ENCODE measurements around the gene SCNN1A. TPM values are rescaled to one million over a fixed set of nuclear protein-coding genes. Genes with fewer than 3 reads are reported as not detected.

SCNN1A gene
- total RNA-seq, 1 experiment from 2014 or later: 111 TPM

DNA sequence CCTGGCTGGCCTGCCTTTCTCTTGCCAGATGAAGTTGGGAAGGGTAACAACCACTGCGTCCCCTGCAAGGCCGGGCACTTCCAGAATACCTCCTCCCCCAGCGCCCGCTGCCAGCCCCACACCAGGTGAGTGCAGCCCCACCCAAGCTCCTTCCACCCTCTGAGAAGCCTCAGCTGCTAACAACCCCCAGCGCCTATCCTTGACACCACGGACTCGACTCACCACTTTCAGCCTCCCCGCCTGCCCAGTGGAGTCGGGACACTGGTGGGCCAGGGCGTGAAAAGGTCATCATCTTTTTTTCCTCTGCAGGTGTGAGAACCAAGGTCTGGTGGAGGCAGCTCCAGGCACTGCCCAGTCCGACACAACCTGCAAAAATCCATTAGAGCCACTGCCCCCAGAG is 10.7 kb upstream of the SCNN1A start:
- Histone ChIP-seq H3K18ac (ENCODE audit: insufficient read length, low read depth, low read length) (no peak overlapping the region), H4K20me1 (ENCODE audit: control insufficient read depth, insufficient read depth, insufficient read length) (no peaks in the 10 kb centered on the region), H3K14ac (ENCODE audit: insufficient read depth, low read length) (no peak overlapping the region), H2BK120ac (ENCODE audit: low read depth, low read length, poor library complexity, severe bottlenecking) (no peak overlapping the region), H3K27ac (ENCODE audit: insufficient read length, low read depth, low read length) (no peak overlapping the region), H3K4me1 (ENCODE audit: insufficient read depth, low read length) (peaks cover 5% of the 10 kb centered on the region), H3K9me3 (ENCODE audit: control insufficient read depth, low read depth, low read length) (no peaks in the 10 kb centered on the region), H4K8ac (replicated peaks; ENCODE audit: insufficient read length, low read depth, low read length) (no peak overlapping the region), H2BK5ac (ENCODE audit: insufficient read length, low read length) (no peak overlapping the region), H2BK20ac (ENCODE audit: low read depth, low read length, poor library complexity, severe bottlenecking) (no peak overlapping the region), H3K27me3 (ENCODE audit: insufficient read depth, low read length) (no peaks in the 10 kb centered on the region; the same call in 1 of the 2 replicates), H3K79me2 (ENCODE audit: insufficient read depth, low read length) (no peaks in the 10 kb centered on the region), H3K79me1 (ENCODE audit: insufficient read depth, low read depth, low read length, poor library complexity, severe bottlenecking) (no peaks in the 10 kb centered on the region), H3K56ac (ENCODE audit: insufficient read length, low read depth, low read length) (no peak overlapping the region), H2BK12ac (ENCODE audit: insufficient read length, low read depth, low read length) (no peak overlapping the region), H2AK5ac (ENCODE audit: insufficient read length, low read length) (no peak overlapping the region), H3K4ac (ENCODE audit: low read depth, low read length) (no peak overlapping the region), H3K9ac (ENCODE audit: extremely low read depth, insufficient read length, low read length) (no peak overlapping the region), H3T11ph (ENCODE audit: low read length) (no peak overlapping the region), H4K5ac (ENCODE audit: insufficient read length, low read depth, low read length) (no peak overlapping the region), H2BK15ac (ENCODE audit: low read depth, low read length) (no peak overlapping the region), H4K91ac (ENCODE audit: insufficient read length, low read depth, low read length) (no peak overlapping the region), H3K23ac (ENCODE audit: insufficient read length, low read depth, low read length) (no peak overlapping the region), H3K23me2 (ENCODE audit: insufficient read length, low read depth, low read length, poor library complexity, severe bottlenecking) (no peaks in the 10 kb centered on the region), H2AFZ (ENCODE audit: low read length) (no peak overlapping the region), H3K4me2 (ENCODE audit: insufficient read depth, insufficient read length, low read length) (no peak overlapping the region)
- peak overlapping the region in 1 of 3 experiments; percentile 43; a peak in 2 of 7 replicates for H3K27ac Mint-ChIP-seq
- H3K9me3 Mint-ChIP-seq: no peaks in the 10 kb centered on the region; a peak in 2 of 5 replicates
- peaks cover 34% of the 10 kb centered on the region for H3K27me3 Mint-ChIP-seq (ENCODE audit: low read depth)
- no peaks in the 10 kb centered on the region for H3K36me3 Mint-ChIP-seq (ENCODE audit: insufficient read depth in 1 of 3, low read depth in 3 of 3)
- TF ChIP-seq, protein P1, sequence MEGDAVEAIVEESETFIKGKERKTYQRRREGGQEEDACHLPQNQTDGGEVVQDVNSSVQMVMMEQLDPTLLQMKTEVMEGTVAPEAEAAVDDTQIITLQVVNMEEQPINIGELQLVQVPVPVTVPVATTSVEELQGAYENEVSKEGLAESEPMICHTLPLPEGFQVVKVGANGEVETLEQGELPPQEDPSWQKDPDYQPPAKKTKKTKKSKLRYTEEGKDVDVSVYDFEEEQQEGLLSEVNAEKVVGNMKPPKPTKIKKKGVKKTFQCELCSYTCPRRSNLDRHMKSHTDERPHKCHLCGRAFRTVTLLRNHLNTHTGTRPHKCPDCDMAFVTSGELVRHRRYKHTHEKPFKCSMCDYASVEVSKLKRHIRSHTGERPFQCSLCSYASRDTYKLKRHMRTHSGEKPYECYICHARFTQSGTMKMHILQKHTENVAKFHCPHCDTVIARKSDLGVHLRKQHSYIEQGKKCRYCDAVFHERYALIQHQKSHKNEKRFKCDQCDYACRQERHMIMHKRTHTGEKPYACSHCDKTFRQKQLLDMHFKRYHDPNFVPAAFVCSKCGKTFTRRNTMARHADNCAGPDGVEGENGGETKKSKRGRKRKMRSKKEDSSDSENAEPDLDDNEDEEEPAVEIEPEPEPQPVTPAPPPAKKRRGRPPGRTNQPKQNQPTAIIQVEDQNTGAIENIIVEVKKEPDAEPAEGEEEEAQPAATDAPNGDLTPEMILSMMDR (conservative IDR thresholded peaks at IDR 0.05): no peak
- peaks cover 45 to 50% of the 10 kb centered on the region in 2 experiments for H3K4me1 Mint-ChIP-seq
- H3K4me3 Mint-ChIP-seq: no peak overlapping the region; a peak in 1 of 5 replicates
- WGBS (ENCODE audit: extremely low coverage, insufficient read length, low lambda C conversion rate): no CpG with 5 or more reads among the region's 11 CpGs
- DNase-seq: peak; percentile 26

All from H9 (cell line).